GM12891 (cell line): ENCODE results near the gene CTAGE9.

Experiments
- DNase-seq: peaks from one replicate; pipeline ENCODE4 v3.0.0; 2011; ENCODE audit warnings: low spot score; ENCODE audit not compliant: insufficient read length
- FAIRE-seq: peaks from 2 replicates; lab custom pipeline; 2011; peaks lifted over from hg19 to GRCh38; lab: Jason Lieb, UNC
- PAX5 ChIP-seq: IDR thresholded peaks from 2 replicates; pipeline ENCODE4 v1.6.1; 2011; ENCODE audit warnings: low read length, moderate library complexity, mild to moderate bottlenecking; ENCODE audit not compliant: insufficient read depth, severe bottlenecking
- POLR2A ChIP-seq: IDR thresholded peaks from 2 replicates; pipeline ENCODE4 v1.6.1; 2011; ENCODE audit warnings: low read depth, low read length, control low read depth
- POLR2AphosphoS5 ChIP-seq: IDR thresholded peaks from 2 replicates; pipeline ENCODE4 v1.6.1; 2011; ENCODE audit warnings: low read depth, low read length, control low read depth
- POU2F2 ChIP-seq: IDR thresholded peaks from 2 replicates; pipeline ENCODE4 v1.6.1; 2011; ENCODE audit warnings: low read depth, mild to moderate bottlenecking, control low read depth, low read length, moderate library complexity
- SPI1 ChIP-seq: IDR thresholded peaks from 2 replicates; pipeline ENCODE4 v1.6.1; 2011; ENCODE audit warnings: low read depth, low read length, control low read depth
- TAF1 ChIP-seq: IDR thresholded peaks from 2 replicates; pipeline ENCODE4 v1.6.1; 2011; ENCODE audit warnings: low read depth, low read length, control low read depth

Gene CTAGE9

GRCh38 chr6:131678442-131678841, 32.4 kb downstream of the CTAGE9 start:
- no peak for FAIRE-seq
- no peak for DNase-seq
- no peak for TF ChIP-seq TAF1
- TF ChIP-seq POU2F2 = no peak
- no peak for TF ChIP-seq POLR2A
- no peak for TF ChIP-seq POLR2AphosphoS5

DNA sequence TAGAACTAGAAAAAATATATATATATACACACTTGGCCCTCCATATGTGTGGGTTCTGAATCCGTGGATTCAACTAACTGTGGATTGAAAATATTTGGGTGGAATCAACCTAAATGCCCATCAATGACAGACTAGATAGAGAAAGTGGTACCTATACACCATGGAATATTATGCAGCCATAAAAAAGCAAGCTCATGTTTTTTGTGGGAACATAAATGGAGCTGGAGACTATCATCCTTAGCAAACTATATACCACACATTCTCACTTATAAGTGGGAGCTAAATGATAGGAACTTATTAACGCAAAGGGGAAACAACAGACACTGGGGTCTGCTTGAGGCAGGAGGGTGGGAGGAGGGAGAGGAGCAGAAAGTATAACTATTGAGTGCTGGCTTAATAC, 37.6 kb downstream of the CTAGE9 start:
- TF ChIP-seq TAF1 (no peak), POLR2AphosphoS5 (no peak), POU2F2 (no peak), SPI1 (no peak), PAX5 (no peak), POLR2A (no peak)
- FAIRE-seq (no peak), DNase-seq (no peak)

- no peak for FAIRE-seq
- TF ChIP-seq POLR2AphosphoS5 (no peak), TAF1 (no peak), POLR2A (no peak), PAX5 (no peak)
These were observed 40.9 kb downstream of the CTAGE9 start for GRCh38 chr6:131669891-131670290.

DNA sequence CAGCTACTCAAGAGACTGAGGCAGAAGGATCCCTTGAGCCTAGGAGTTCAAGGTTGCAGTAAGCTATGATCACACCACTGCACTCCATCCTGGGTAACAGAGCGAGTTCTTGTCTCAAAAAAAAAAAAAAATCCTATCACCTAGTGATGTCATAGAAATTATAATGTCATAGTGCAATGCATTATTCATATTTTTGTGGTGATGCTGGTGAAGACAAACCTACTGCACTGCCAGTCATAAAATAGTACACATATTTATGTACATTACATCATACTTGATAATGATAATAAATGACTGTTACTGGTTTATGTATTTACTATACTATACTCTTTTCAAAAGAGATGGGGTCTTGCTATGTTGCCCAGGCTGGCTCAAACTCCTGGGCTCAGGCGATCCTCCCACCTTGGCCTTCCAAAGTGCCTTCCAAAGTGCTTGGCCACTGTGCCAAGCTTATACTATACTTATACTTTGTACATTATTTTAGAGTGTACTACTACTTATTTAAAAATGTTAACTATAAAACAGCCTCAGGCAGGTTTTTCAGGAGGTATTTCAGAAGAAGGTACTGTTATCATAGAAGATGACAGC, 47.1 kb downstream of the CTAGE9 start:
- FAIRE-seq = no peak
- TF ChIP-seq PAX5 (no peak), POU2F2 (no peak), POLR2A (no peak)

More at GRCh38 chr6:131669891-131670290, 40.9 kb downstream of the CTAGE9 start:
- DNase-seq = no peak

GRCh38 chr6:131660195-131660594, 50.6 kb downstream of the CTAGE9 start:
- TF ChIP-seq POLR2A = no peak
- TF ChIP-seq PAX5 = no peak
- no peak for TF ChIP-seq POLR2AphosphoS5
- TF ChIP-seq POU2F2 = no peak
- DNase-seq (no peak), FAIRE-seq (no peak)

More for the DNA sequence above, 47.1 kb downstream of the CTAGE9 start:
- DNase-seq = no peak
